Measurements from ENCODE around the gene SRCAP. TPM values are rescaled to one million over a fixed set of nuclear protein-coding genes. Genes with fewer than 3 reads are reported as not detected.

SRCAP gene
- total RNA-seq, 1 donor from 2014 or later: 35.6 TPM

DNA sequence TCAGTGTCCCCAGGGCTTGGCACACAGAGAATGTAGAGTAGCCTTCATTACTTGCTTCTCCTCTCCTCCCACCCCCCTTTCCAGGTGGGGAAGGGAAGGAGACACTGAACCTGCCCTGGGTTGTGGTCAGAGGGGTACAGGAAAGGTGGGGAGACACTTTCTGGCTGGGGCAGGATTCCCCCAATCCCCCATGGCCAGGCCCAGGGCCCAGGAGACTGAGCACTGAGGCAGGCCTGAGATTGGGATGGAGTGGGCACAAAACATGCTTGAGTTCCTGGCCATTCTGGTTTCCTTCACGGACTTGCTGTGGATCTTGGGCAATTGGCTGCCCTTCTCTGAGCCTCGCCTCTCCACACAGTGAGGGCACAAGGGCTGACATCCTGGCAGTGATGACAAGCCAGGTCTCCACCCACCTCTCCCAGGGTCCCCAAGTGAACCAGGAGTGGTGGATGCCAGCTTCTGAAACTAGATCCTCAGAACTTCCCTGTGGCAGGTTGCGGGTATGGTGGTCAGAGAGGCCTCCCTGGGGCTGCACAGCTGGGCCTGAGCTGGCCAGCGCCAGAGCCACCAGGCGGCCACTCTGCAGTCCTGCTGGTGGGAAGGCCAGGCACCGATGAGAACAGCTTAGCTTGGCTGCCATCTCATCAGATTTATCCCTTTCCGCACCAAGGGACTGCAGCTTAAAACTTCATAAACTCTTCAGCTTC lies 78.8 kb downstream of the SRCAP start:
- no peak for DNase-seq

DNA sequence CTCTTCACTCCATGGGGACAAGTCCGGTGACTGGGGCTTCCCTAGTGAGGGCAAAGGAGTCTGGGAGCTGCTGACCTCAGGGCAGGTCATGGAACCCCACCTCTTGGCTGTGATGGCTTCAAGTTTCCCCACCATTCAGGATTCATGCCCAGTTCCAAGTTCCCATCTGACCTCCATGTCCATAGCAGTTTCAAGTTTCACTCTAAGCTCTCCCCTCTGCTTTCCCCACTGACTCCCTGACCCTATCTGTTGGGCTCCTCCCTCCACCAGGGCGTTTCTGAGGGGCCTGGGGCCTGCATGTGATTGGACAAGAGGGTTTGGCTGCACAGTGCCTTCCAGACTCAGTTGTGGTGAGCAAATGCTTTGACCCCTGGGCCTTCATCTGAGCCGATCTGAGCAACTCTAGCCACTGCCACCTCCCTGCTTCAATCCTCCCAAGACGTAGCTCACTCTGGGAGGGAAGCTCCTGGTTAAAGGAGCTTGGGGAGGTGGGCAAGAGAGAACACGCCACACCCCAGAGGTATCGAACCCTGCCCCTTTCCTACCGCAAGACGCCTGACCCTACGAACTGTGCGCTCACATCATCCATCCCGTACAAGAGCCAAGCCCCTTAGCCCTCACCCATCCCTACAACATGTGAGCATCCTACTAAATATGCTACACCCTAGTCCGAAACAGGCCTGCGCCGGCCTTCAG lies 79.7 kb downstream of the SRCAP start:
- no peak for DNase-seq

- no peak for DNase-seq
These were observed 80.6 kb downstream of the SRCAP start for GRCh38 chr16:30779596-30779995.

DNA sequence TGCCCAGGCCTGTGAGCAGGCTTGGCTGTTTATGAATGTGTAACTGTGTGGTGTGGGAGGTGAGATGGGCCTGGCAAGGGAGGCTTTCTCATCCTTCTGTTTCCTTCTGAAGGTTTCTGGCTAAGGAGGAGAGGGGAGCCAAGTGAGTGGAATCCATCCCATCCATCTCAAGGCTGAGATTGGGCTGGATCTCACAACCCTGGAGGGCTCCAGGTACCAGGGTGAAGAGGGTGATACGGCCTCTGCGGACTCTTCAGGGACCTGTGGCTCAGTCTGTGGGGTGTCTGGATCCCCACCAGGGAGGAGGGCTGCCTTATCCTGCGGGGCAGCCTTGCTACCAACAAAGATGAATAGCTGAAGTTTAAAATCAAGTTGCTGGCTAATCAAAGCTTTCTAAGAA lies 81.0 kb downstream of the SRCAP start:
- no peak for DNase-seq

GRCh38 chr16:30780549-30780948 lies 81.6 kb downstream of the SRCAP start:
- no peak for DNase-seq

DNA sequence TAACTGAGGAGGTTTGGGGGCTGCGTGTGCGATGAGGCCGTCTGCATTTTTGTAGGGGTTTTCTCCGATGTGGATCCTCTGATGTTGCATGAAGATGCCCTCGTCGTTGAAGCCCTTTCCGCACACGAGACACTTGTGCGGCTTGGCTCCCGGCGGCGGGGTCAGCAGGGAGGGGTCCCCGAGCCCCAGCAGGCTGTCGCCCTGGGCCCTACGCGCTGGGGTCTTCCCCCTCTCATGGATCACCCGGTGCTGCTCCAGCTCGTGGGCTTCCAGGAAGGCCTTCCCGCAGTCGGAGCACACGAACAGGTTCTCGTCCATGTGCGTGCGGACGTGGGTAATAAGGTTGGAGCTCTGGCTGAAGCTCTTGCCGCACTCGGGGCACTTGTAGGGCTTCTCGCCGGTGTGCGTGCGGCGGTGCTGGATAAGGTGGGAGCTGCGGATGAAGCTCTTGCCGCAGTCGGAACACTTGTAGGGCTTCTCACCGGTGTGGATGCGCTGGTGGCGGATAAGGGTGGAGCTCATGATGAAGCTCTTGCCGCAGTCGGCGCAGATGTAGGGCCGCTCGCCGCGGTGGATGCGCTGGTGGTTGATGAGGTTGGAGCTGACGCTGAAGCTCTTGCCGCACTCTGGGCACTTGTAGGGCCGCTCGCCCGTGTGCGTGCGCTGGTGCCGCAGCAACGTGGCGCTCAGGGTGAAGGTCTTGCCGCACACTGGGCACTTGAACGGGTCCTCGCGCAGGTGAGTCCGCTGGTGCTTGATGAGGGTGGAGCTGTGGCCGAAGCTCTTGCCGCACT lies 83.7 kb downstream of the SRCAP start:
- no peak for DNase-seq

DNA sequence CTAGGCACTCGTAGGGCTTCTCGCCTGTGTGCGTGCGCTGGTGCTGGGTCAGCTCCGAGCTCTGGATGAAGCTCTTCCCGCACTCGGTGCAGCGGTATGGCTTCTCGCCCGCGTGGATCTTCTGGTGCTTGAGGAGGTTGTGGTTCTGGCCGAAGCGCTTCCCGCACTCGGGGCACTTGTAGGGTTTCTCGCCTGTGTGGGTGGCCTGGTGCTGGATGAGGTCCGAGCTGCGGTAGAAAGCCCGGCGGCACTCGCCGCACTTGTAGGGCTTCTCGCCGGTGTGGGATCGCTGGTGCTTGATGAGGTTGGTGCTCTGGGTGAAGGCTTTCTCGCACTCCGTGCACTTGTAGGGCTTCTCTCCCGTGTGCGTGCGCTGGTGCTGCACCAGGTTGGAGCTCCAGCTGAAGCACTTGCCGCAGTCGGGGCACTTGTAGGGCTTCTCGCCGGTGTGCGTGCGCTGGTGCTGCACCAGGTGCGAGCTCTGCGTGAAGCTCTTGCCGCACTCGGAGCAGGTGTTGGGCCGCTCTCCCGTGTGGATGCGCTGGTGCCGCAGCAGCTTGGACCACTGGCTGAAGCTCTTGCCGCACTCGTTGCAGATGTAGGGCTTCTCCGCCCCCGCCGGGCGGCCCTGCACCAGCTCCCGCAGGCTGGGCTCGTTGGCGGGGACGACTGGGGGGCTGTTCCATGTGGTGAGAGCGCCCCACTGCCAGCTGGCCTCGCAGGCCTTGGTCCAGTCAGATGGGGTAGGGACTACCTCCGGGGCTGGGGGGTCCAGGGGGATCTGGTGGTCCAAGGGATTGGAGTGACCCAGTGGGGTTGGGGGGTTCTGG lies 84.5 kb downstream of the SRCAP start:
- no peak for DNase-seq

DNA sequence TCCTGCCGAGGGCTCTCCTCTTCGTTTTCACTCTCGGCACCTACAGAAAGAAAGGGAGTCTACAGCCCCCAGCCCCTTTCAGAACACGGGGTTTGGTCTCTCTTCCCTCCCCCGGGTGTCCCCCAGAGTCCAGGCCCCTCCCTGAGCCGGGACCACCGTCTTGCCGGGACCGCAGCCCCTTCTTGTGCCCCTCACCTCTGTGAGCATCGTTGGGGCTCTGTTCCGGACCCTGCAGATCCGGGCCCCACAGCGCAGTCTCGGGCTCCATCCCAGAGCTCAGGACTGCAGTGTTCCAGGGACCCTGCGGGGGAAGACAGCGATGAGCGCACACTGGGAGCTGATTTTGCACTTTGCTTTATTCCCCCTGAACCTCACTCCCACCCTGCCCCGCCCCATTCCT lies 85.2 kb downstream of the SRCAP start:
- DNase-seq: no peak

DNA sequence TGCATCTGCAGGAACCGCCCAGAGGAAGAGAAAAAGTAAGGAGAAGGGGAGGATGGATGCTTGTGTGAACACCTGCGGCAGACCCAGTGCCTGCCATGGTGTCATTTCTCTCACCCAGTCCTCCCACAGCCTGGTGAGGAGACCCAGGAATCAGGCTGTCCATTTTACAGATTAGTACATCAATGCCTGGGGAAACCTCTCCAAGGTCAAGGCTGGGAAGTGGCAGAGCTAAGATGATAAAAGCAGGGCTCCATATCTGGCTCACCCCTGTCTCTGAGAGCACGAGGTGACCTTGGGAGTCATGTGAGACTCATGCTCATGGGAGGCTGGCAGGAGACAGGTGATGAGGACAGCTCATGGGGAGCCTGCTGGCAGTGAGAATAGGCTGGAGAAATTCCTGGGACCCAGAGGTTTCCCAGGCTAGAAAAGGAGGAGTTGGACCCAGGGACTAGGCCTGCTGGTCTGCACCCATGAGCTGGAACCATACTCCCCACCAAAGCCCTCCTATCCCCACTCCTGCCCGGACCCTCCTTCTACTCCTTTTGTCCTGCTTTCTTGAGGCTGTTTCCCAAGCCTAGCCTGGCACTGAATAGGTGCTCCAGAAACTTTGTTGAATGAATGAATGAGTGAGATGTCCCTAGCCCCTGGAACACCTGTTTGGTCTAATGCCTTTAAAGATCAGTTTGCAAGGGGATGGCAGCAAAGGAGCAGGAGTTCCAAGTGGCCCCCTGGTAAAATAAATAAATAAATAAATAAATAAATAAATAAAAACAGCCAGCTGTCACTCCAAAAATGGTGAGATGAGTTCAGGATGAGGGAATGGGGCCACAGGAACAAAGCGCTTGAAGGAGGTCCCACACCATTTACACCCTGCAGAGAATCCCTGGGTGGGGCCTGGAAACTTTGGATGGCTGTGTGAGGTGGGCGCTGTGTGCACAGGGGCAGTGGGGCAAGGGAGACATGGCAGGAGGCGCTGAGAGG lies 86.4 kb downstream of the SRCAP start:
- no peak for DNase-seq

DNA sequence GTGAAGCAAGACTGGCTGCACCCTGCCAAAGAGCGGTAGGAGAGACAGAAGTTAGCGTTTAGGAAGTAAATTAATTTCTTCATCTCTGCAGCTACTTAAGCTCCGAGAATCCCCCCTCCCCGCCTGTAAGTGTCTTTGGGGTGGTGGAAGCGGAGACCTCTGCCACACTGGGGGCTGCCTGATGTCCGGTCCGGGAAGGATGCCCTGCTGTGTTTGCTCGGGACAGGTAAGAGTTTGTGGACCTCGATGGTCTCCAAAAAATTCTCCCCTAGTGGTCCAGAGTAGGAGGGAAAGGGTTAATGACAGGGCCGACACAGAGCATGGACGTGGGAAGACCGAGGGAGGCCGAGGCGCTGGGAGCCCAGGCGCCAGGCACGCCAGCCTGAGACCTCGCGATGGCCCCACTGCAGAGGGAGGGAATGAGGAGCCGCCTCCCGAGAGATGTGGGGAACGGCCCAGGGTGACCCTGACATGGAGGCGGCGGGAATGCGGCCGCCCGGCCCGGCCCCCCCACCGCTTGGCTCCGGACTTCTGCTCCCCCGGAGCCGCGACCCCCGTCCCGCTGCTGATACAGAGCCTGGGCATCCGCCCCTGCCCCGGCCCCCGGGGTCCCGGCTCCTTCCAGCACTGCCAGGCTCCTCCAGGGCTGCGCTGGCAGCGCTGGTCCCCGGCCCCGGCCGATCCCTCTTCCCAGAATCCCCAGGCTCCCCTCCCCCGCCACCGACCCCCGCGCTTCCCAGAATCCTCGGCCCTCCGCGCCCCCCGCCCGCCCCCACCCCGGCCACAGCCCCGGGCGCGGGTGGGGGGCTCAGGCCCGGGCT lies 87.4 kb downstream of the SRCAP start:
- peak; percentile 60 for DNase-seq

- peak; percentile 90 for DNase-seq
These were observed 88.1 kb downstream of the SRCAP start, which contains the start of gene ZNF629 for GRCh38 chr16:30786936-30787612. Gene ZNF629, minus strand, starts transcription at chr16:30787205. Its CDS starts 2,723 bp downstream, at chr16:30784482.

DNA sequence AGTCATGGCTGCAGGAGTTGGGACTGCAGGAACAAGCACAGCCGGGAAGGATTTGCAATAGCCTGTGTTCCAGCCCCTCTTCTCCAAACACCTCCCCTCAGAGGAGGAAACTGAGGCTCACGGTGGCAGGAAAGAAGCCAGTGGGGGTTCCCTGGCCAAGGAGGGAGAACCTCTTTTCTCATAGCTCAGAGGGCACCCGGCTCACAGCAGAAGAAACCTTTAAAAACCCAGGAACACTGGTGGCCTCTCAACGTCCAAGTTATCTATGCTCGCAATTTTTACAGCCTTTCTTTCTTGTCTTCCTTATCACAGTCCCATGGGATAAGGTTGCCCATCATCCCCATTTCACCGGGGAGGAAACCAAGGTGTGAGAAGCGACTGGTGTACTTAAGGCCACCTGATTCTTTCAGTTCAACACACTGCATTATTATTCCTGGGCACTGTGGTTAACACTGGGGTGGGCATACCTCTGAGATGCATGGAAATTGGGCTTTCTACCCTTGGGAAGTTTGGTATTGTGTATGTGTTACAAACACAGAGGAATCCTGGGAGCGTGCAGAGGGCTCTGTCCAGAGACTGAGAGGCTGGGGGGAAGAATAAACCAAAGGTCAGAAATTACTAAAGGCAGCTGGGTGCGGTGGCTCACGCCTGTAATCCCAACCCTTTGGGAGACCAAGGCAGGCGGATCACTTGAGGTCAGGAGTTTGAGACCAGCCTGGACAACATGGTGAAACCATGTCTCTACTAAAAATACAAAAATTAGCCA lies 88.8 kb downstream of the SRCAP start:
- no peak for DNase-seq

Small RNA genes within 50 kb of the gene (small RNA-seq; reads per million reads assigned to genes)
- gene RNU6-1043P (ENCODE audit: low replicate concordance) (not detected), gene RNU6-416P (ENCODE audit: low replicate concordance) (not detected), gene SNORA30 (ENCODE audit: low replicate concordance) (1.7 reads per million, percentile 89 among the genes with 10 or more reads in this experiment)

Other genes with a start within 250 kb of the SRCAP start
- 3.7 TPM for gene ITGAL, start 226.4 kb upstream of the SRCAP start, total RNA-seq
- 25.6 TPM for gene ZNF768, start 172.6 kb upstream of the SRCAP start, total RNA-seq
- 14.7 TPM for gene ZNF747, start 164.3 kb upstream of the SRCAP start, total RNA-seq
- 8.0 TPM for gene ZNF764, start 140.8 kb upstream of the SRCAP start, total RNA-seq
- 4.5 TPM for gene ZNF688, start 127.5 kb upstream of the SRCAP start, total RNA-seq
- gene ZNF785, start 113.5 kb upstream of the SRCAP start, total RNA-seq: 12.1 TPM
- 4.3 TPM for gene ZNF689, start 88.8 kb upstream of the SRCAP start, total RNA-seq
- 10.4 TPM for gene PRR14, start 48.2 kb upstream of the SRCAP start, total RNA-seq
- gene FBRS, start 40.7 kb upstream of the SRCAP start, total RNA-seq: 16.5 TPM
- 9.3 TPM for gene PHKG2, start 49.3 kb downstream of the SRCAP start, total RNA-seq
- gene CFAP119, start 62.9 kb downstream of the SRCAP start, total RNA-seq: 2.2 TPM
- gene RNF40, start 63.2 kb downstream of the SRCAP start, total RNA-seq: 83.2 TPM
- gene ZNF629, start 88.0 kb downstream of the SRCAP start, total RNA-seq: 10.8 TPM
- 24.2 TPM for gene BCL7C, start 194.9 kb downstream of the SRCAP start, total RNA-seq
- 2.1 TPM for gene CTF1, start 197.4 kb downstream of the SRCAP start, total RNA-seq
- 9.3 TPM for gene FBXL19, start 224.4 kb downstream of the SRCAP start, total RNA-seq
- 15.7 TPM for gene ORAI3, start 249.9 kb downstream of the SRCAP start, total RNA-seq

Data from tongue (tissue), 3 donors.